ENCODE data around the gene LAMA2. TPM values are rescaled to one million over a fixed set of nuclear protein-coding genes. Genes with fewer than 3 reads are reported as not detected.

The LAMA2 gene
- total RNA-seq, 4 donors from 2014 or later, result 61.5 to 154 (median 103) TPM

DNA sequence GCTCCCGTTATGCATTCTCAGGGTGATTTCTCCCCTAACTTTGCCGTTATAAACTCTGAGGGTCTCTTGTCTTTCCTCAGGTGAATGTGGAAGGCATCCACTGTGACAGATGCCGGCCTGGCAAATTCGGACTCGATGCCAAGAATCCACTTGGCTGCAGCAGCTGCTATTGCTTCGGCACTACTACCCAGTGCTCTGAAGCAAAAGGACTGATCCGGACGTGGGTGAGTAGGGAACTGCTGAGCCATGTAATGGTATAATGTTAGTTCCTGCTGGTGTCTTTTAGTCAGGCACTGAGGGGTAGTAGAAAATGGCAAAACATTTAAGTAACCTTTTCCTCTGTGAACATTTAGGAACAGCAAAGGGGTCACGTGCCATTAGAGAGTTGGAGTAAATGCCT, 431.6 kb downstream of the LAMA2 start:
- Histone ChIP-seq H3K27ac (no peak overlapping the region), H3K27me3 (no peaks in the 10 kb centered on the region), H3K4me3 (no peak overlapping the region), H3K4me1 (no peaks in the 10 kb centered on the region), H3K9me3 (no peaks in the 10 kb centered on the region), H3K36me3 (no peaks in the 10 kb centered on the region)
- TF ChIP-seq POLR2A (IDR thresholded peaks at IDR 0.05), result no peak
- TF ChIP-seq, protein P1, sequence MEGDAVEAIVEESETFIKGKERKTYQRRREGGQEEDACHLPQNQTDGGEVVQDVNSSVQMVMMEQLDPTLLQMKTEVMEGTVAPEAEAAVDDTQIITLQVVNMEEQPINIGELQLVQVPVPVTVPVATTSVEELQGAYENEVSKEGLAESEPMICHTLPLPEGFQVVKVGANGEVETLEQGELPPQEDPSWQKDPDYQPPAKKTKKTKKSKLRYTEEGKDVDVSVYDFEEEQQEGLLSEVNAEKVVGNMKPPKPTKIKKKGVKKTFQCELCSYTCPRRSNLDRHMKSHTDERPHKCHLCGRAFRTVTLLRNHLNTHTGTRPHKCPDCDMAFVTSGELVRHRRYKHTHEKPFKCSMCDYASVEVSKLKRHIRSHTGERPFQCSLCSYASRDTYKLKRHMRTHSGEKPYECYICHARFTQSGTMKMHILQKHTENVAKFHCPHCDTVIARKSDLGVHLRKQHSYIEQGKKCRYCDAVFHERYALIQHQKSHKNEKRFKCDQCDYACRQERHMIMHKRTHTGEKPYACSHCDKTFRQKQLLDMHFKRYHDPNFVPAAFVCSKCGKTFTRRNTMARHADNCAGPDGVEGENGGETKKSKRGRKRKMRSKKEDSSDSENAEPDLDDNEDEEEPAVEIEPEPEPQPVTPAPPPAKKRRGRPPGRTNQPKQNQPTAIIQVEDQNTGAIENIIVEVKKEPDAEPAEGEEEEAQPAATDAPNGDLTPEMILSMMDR (IDR thresholded peaks at IDR 0.05), result no peak
- DNase-seq, result no peak
- intact Hi-C loops (cut with DNase I; ENCODE audit: low total_unique reads), result no loop called here

DNA sequence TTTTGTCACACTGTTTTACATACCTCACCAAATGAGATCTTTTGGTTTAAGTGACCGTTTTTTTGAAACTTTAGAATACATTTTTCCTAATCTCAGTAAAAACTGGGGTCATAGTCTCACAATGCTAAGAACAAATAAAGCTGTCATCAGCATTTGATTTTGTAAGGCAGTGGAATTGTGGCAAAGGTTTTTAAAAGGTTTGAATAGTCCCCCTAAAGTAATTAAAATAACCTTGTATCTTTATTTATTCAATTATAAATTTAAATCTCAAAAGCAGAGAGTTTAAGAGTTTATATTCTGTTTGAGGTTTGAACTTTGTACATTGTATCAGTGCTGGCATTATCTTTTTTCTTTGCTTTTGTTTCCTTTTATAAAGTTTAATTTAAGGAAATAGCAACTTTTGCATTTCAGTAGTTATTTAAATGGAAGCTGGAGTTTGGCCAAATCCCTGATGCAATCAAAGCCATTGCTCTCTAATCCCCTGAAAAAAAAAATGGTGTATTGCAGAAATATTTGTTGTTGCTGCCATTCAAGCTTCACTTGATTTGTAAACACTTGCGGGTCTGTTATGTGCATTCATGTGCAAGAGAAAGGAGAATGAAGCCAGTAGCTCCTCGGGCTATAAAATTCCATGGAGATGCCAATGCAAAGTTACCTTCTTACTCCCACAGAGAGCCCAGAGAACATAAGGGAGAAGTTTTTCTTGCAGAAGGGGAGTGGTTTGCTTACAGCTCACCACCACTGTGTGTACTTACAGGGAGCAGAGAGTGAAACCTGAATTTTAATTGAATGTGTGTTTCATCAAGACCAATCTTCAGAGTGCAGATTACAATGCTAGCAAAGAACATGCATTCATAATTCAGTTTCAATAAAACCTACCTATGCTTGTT, 435.2 kb downstream of the LAMA2 start:
- H3K36me3 ChIP-seq, result no peaks in the 10 kb centered on the region
- intact Hi-C loops (cut with DNase I; ENCODE audit: low total_unique reads), result no loop called here

DNA sequence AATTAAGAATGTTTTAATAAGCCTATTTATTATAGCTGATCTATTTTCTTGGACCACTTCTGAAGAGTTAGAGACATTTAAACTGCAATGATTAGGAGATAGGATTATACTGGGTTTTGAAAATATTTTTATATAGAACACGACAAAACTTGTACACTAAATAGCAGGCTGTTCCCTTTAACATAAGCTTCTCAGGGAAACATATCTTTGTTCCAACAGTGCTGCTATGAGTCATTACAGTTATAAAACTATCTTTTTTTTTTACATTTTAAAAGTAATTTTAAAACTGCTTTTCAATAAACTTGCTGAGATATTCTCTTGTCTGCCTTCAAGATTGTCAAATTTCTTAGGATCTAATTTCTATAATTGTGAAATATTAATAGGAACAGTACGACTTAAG, 438.0 kb downstream of the LAMA2 start:
- Histone ChIP-seq H3K4me1 (no peaks in the 10 kb centered on the region), H3K36me3 (no peaks in the 10 kb centered on the region), H3K27me3 (no peaks in the 10 kb centered on the region), H3K9me3 (no peaks in the 10 kb centered on the region), H3K27ac (no peak overlapping the region), H3K4me3 (no peak overlapping the region)
- intact Hi-C loops (cut with DNase I; ENCODE audit: low total_unique reads), result no loop called here
- TF ChIP-seq POLR2A (IDR thresholded peaks at IDR 0.05), result no peak
- TF ChIP-seq, protein P1 (IDR thresholded peaks at IDR 0.05), result no peak
- no peak for DNase-seq

More for the DNA sequence above, 435.2 kb downstream of the LAMA2 start:
- no peak for TF ChIP-seq POLR2A (IDR thresholded peaks at IDR 0.05)
- TF ChIP-seq, protein P1 (IDR thresholded peaks at IDR 0.05), result no peak
- Histone ChIP-seq H3K27ac (no peak overlapping the region), H3K4me1 (no peaks in the 10 kb centered on the region), H3K9me3 (no peaks in the 10 kb centered on the region), H3K4me3 (no peak overlapping the region), H3K27me3 (no peaks in the 10 kb centered on the region)
- DNase-seq, result peak in 1 of 2 donors; percentile 21

DNA sequence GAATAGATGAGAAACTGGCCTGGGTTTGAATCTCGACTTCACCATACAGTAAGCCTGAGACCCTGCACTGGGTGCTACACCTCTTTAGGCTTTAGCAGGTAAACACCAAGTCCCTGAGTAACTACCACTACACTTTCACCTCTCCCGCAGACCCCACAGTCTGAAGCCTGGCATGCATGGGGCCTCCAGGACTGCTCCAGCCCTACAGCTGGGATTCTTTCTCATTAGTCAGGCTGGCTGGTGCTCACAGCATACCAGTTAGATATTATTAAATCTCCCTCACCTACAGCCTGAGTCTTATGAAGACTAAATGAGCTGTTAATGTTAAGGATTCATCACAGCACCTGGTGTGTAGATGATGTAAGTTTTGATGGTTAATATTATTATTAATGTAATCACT, 438.4 kb downstream of the LAMA2 start:
- Histone ChIP-seq H3K4me3 (no peak overlapping the region), H3K4me1 (no peaks in the 10 kb centered on the region), H3K9me3 (no peaks in the 10 kb centered on the region), H3K36me3 (no peaks in the 10 kb centered on the region), H3K27me3 (no peaks in the 10 kb centered on the region), H3K27ac (no peak overlapping the region)
- intact Hi-C loops (cut with DNase I; ENCODE audit: low total_unique reads), result no loop called here
- TF ChIP-seq, protein P1 (IDR thresholded peaks at IDR 0.05), result no peak
- TF ChIP-seq POLR2A (IDR thresholded peaks at IDR 0.05), result no peak
- DNase-seq, result no peak

DNA sequence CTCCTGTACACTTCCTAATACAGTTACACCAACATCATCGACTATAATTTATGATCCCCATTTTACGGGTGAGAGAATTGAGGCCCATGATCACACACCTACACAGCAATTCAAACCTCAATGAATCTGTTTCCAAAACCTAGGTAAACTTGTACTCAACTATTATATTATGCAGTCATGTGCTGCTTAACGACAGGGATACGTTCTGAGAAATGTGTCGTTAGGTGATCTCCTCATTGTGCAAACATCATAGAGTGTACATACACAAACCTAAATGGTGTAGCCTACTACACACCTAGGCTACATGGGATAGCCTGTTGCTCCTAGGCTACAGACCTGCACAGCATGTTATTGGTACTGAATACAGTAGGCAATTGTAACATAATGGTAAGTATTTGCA, 441.4 kb downstream of the LAMA2 start:
- Histone ChIP-seq H3K9me3 (no peaks in the 10 kb centered on the region), H3K4me3 (no peak overlapping the region), H3K36me3 (no peaks in the 10 kb centered on the region), H3K27ac (no peak overlapping the region), H3K27me3 (no peaks in the 10 kb centered on the region), H3K4me1 (no peaks in the 10 kb centered on the region)
- no peak for DNase-seq
- intact Hi-C loops (cut with DNase I; ENCODE audit: low total_unique reads), result no loop called here
- no peak for TF ChIP-seq POLR2A (IDR thresholded peaks at IDR 0.05)
- TF ChIP-seq, protein P1 (IDR thresholded peaks at IDR 0.05), result no peak

Data from uterus (tissue), 4 donors.